Endothelial cell of umbilical vein (primary cell): ENCODE measurements around the gene TRIM52.
"Not testable (repeated sequence)": the region's sequence is repeated elsewhere in the genome, so short reads cannot be mapped to it uniquely, and the experiment has no call there.

Experiments
- EZH2 ChIP-seq: IDR thresholded peaks from 2 replicates; pipeline ENCODE4 v1.6.1; 2012; ENCODE audit warnings: borderline replicate concordance, low read depth, mild to moderate bottlenecking, moderate library complexity, low read length, inconsistent platforms; ENCODE audit not compliant: severe bottlenecking
- FOS ChIP-seq: IDR thresholded peaks from 2 replicates; pipeline ENCODE4 v1.6.1; 2011; ENCODE audit warnings: mild to moderate bottlenecking, low read length, moderate library complexity, borderline replicate concordance; ENCODE audit not compliant: insufficient read depth
- GATA2 ChIP-seq: IDR thresholded peaks from 2 replicates; pipeline ENCODE4 v1.7.0; 2011; ENCODE audit warnings: low read depth, mild to moderate bottlenecking, moderate library complexity, mixed read lengths, low read length; ENCODE audit not compliant: insufficient read length, insufficient read depth
- JUN ChIP-seq: IDR thresholded peaks from 2 replicates; pipeline ENCODE4 v1.6.1; 2011; ENCODE audit warnings: borderline replicate concordance, low read depth; ENCODE audit not compliant: insufficient read length, insufficient read depth
- MYC ChIP-seq: IDR thresholded peaks from one replicate; pipeline ENCODE4 v1.6.1; 2011; ENCODE audit warnings: mild to moderate bottlenecking, low read depth, low read length
- POLR2A ChIP-seq: IDR thresholded peaks from 2 replicates; pipeline ENCODE4 v1.6.1; 2012; ENCODE audit warnings: low read depth, mild to moderate bottlenecking, control low read depth, low read length
- POLR2AphosphoS5 ChIP-seq: IDR thresholded peaks from 2 replicates; pipeline ENCODE4 v1.6.1; 2012; ENCODE audit warnings: low read depth, mild to moderate bottlenecking, control low read depth, low read length, moderate library complexity; ENCODE audit not compliant: insufficient read depth
- TF ChIP-seq, protein P1 (sequence below), 2 donors: IDR thresholded peaks; 1 replicate in 1 of 2; 2 replicates in 1 of 2; pipeline ENCODE4 v1.5.1; 2011; ENCODE audit warnings: low read length in 2 of 2, mild to moderate bottlenecking in 2 of 2, moderate library complexity in 2 of 2, control low read depth in 1 of 2, inconsistent platforms in 1 of 2, low read depth in 1 of 2; ENCODE audit not compliant: insufficient read depth in 1 of 2; ENCODE audit errors: extremely low read depth in 1 of 2
- TF ChIP-seq, protein P2 (sequence below): IDR thresholded peaks from 2 replicates; pipeline ENCODE4 v1.6.1; 2011; ENCODE audit not compliant: insufficient read depth, insufficient read length

DNA sequence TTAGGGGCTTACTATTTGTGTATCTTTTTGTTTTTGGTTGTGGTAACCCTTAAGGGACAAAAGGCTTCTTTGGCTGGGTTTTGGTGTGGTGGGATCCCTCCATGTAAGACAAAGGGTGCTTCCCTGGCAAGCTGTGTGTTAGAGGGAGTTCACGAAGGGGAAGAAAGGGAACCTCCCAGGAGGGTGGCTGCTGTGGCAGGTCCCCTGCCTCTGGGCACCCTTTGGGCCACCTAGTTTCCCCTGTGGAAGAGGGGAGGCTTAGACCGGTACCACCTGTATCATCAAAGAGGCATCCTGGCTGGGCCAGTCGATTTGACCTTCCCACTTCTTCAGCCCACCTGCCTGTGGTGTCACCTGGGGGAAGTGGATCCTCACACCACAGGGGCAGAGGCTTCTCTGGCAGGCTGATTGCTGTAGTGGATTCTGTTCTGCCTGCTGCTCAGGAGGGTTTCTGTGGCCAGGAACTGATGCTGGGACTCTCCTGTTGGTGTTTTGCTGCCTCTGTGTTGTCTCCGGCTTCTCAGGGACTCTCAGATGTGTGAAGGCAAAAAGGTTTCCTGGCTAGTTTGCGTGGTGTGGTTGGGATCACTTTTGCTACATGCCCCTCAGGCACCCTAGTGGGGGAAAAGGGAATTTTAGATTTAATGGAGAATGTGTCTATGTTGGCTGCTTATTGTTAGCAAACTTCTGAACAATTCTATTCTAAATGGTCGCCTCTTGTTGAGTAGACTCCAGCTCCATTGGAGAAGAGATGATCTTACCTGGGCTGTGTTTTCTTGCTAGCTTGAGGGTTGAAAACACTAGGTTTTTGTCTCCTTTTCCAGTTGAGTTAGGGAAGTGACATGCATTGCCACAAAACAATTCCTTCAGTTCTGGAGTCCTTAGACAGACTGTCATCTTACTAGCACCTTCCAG lies 23.2 kb upstream of the TRIM52 start:
- TF ChIP-seq, protein P1, sequence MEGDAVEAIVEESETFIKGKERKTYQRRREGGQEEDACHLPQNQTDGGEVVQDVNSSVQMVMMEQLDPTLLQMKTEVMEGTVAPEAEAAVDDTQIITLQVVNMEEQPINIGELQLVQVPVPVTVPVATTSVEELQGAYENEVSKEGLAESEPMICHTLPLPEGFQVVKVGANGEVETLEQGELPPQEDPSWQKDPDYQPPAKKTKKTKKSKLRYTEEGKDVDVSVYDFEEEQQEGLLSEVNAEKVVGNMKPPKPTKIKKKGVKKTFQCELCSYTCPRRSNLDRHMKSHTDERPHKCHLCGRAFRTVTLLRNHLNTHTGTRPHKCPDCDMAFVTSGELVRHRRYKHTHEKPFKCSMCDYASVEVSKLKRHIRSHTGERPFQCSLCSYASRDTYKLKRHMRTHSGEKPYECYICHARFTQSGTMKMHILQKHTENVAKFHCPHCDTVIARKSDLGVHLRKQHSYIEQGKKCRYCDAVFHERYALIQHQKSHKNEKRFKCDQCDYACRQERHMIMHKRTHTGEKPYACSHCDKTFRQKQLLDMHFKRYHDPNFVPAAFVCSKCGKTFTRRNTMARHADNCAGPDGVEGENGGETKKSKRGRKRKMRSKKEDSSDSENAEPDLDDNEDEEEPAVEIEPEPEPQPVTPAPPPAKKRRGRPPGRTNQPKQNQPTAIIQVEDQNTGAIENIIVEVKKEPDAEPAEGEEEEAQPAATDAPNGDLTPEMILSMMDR (IDR thresholded peaks at IDR 0.05; ENCODE audit: extremely low read depth in 1 of 2, insufficient read depth in 1 of 2, low read depth in 1 of 2, low read length in 2 of 2): not testable (repeated sequence)
- TF ChIP-seq GATA2, POLR2A, EZH2, POLR2AphosphoS5, MYC, JUN, FOS: not testable (repeated sequence)
- TF ChIP-seq, protein P2, sequence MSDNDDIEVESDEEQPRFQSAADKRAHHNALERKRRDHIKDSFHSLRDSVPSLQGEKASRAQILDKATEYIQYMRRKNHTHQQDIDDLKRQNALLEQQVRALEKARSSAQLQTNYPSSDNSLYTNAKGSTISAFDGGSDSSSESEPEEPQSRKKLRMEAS: not testable (repeated sequence)
